Measurements from ENCODE around the gene DNLZ.

The DNLZ gene

DNA sequence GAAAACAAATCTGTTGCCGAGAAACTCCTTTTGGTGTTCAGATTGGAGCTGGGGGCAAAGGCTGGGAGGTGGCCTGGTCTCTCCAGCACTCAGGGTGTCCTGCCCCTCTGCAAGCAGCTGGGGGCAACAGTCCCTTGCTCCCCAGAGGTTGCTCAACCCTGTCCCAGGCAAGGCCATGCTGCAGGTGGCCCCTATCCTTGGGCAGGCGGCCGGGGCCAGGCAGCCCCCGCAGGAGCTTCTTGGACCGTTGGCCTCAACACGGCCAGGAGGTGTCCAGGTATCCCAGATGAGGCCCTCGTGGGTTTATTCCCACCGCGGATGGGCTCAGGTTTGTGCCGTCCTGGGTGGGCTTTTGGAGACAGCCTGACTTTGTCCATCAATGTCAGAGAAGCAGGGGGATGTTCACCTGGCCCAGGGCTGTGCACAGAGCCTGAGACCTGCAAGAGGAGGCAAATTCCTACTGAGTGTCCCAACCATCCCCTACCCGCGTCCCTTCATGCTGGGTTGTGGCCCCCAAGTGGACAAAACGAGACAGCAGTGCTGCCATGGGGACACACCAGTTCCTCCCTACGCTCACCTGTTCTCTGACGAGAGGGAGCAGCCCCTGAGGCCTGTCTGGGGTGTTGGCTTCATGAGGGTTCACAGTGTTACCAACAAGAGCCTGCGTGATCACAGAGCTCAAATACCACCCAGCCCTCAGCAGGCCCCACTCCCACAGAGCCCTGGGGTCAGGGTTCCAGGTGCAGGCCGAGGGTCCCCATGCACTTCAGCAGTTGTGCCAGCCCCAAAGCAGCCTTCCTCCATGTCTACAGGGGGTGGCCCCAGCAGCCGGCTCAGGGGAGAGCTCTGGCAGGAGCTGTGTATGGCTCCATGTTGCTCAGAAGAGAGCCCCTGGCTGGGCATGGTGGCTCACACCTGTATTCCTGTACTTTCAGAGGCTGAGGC lies 50.2 kb downstream of the DNLZ start:
- Mint-ChIP-seq H3K27ac (no peak overlapping the region), H3K4me3 (no peak overlapping the region), H3K27me3 (no peaks in the 10 kb centered on the region), H3K9me3 (peaks cover 14% of the 10 kb centered on the region), H3K36me3 (ENCODE audit: low read depth) (no peaks in the 10 kb centered on the region), H3K4me1 (ENCODE audit: low read depth) (no peaks in the 10 kb centered on the region)
- no peak for DNase-seq

DNA sequence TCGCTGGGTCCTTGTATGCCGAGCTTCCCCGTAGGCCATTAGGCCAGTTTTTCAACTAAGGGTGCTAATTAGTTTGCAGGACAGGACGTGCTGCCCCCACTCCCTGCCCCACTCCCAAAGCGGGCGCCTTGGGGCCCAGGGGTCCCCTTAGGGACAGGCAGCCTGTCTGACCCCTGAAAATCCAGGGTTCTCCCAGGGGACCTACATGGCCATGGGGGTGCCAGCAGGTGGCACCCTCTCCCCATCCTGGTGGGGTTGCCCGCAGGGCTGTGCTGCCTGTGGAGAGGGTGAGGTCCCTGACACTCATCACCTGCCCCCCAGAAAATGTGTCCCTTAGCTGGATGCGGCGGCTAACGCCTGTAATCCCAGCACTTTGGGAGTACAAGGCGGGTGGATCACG lies 51.1 kb downstream of the DNLZ start:
- peaks cover 14% of the 10 kb centered on the region for H3K9me3 Mint-ChIP-seq
- no peak overlapping the region for H3K4me3 Mint-ChIP-seq
- H3K27me3 Mint-ChIP-seq = no peaks in the 10 kb centered on the region
- peak; percentile 63 for DNase-seq
- H3K36me3 Mint-ChIP-seq (ENCODE audit: low read depth) = no peaks in the 10 kb centered on the region
- no peak overlapping the region for H3K27ac Mint-ChIP-seq
- no peaks in the 10 kb centered on the region for H3K4me1 Mint-ChIP-seq (ENCODE audit: low read depth)

DNA sequence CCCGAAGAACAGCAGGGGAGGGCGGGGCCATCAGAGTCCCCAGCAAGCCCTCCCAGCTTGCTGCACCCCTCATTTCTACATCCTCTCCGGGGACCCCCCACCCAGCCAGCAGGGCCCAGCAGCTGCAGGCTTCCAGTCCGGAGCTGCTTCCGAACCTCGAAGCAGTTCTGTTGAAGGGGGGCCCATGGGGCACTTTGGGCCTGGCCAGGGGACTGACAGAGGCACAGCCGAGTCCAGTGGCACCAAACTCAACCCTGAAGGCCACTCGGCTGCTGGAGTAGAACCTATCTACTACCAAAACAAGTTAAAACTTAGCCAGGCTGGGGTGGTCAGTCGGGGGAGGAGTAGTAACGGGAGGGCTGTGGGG lies 51.6 kb downstream of the DNLZ start:
- Mint-ChIP-seq H3K9me3 (peaks cover 14% of the 10 kb centered on the region), H3K27me3 (no peaks in the 10 kb centered on the region), H3K4me1 (ENCODE audit: low read depth) (no peaks in the 10 kb centered on the region), H3K36me3 (ENCODE audit: low read depth) (no peaks in the 10 kb centered on the region), H3K4me3 (no peak overlapping the region), H3K27ac (no peak overlapping the region)
- no peak for DNase-seq

DNA sequence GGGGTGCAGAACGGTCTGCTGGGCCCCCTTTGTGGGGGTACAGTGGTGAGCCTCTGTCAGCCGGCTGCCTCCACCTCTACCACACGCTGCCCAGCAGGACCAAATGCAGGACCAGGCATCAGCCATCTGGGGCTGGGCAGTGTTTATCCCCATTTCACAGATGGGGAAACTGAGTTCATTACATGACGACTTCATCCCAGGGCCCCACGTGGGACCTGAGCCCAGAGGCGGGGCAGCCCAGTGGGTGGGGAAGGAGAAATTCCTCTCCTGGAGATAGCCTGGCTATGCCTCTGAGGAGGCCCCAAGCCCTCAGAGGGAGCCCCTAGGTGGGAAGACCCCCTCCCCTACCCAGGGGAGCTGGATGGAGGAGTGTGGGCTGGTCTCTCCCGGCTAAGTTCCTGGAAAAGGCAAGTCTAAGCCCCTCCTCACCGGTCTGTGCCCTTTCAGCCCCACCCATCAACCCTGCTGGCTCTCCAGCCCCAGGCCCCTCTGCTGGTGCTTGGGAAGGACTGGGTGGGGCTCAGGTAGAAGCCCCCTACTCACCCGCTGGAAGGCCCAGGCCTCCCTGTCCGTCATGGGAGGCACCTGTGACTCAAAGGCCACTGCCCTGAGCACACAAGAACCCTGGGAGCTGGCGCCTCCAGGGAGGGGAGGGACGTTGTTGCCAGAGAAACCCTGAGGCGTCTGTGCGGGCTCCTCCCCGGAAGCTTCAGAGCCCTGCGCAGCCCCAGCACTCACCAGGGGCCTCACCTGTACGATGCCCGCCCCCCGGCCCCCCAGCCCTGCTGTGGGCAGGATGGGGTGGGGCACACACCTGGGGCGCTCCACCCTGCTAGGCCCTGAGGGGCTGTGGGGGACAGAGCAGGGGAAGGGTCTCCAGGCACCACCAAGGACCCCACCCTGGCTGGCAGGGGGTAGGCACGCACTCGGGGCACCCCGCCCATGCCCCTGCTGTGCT lies 52.2 kb downstream of the DNLZ start:
- no peak for DNase-seq
- Mint-ChIP-seq H3K27me3 (peaks cover 2% of the 10 kb centered on the region), H3K9me3 (peaks cover 14% of the 10 kb centered on the region), H3K27ac (no peak overlapping the region), H3K36me3 (ENCODE audit: low read depth) (no peaks in the 10 kb centered on the region), H3K4me1 (ENCODE audit: low read depth) (no peaks in the 10 kb centered on the region), H3K4me3 (no peak overlapping the region)

DNA sequence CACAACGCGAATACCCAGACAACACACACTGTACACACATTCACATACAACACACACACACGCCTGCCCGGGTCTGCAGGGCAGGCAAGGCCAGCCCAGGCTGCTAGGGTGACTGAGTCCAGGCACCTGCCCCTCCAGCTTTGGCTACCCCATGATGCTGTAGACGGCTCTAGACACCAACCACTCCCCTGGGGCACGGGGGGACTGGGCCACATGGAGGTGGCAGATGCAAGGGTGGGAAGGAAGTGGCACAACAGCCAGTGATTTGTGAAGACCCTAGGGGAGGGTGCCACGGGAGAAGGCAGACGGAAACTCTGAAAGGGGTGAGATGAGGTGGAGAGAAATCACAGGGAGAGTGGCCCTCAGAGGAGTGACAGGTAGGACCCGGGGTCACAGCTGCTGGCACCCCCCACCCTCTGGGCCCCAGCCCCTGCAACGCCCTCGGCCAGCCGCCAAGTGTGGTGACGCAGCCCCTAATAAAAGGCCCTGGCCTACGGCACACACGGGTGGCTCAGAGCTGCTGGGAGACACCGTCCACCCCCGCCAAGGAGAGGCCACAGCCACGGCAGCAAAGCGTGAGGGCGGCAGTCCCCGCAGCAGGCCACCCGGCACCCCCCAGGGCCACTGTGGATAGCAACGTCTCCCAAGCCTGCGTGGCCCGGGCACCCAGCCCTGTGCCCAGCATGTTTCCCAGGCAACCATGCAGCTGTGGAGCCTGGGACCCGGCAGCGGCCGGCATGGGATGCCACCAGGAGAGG lies 53.1 kb downstream of the DNLZ start:
- H3K27me3 Mint-ChIP-seq = peaks cover 6% of the 10 kb centered on the region
- no peaks in the 10 kb centered on the region for H3K36me3 Mint-ChIP-seq (ENCODE audit: low read depth)
- peaks cover 10% of the 10 kb centered on the region for H3K9me3 Mint-ChIP-seq
- H3K4me3 Mint-ChIP-seq = no peak overlapping the region
- H3K4me1 Mint-ChIP-seq (ENCODE audit: low read depth) = no peaks in the 10 kb centered on the region
- no peak overlapping the region for H3K27ac Mint-ChIP-seq
- no peak for DNase-seq

DNA sequence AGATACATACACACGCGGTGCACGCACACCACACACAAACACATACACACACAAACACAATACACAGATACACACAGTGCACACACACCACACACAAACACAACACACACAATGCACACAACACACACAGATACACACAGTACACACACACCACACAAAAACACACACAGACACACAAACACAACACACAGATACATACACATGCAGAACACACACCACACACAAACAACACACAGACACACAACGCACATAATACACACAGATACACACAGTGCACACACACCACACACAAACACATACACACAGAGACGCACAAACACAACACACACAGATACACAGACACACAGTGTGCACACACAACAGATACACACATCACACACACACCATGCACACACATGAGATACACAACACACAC lies 53.7 kb downstream of the DNLZ start:
- Mint-ChIP-seq H3K9me3 (peaks cover 5% of the 10 kb centered on the region), H3K27ac (no peak overlapping the region), H3K36me3 (ENCODE audit: low read depth) (no peaks in the 10 kb centered on the region), H3K4me1 (ENCODE audit: low read depth) (no peaks in the 10 kb centered on the region), H3K27me3 (peaks cover 7% of the 10 kb centered on the region), H3K4me3 (no peak overlapping the region)
- DNase-seq = no peak

All from activated T-cell treated with anti-CD3 and anti-CD28 coated beads, Interleukin-2, amount 50 U/mL, for 24 hours (primary cell).